Endodermal cell (in vitro differentiated cells): ENCODE data around the gene HPD. TPM values are rescaled to one million over a fixed set of nuclear protein-coding genes. Genes with fewer than 3 reads are reported as not detected.
"Not testable (repeated sequence)": the region's sequence is repeated elsewhere in the genome, so short reads cannot be mapped to it uniquely, and the experiment has no call there.

Experiments
- DNase-seq: peaks from one replicate; pipeline ENCODE4 v3.0.0-alpha.2; 2017
- H3K27ac ChIP-seq: 2 replicates; pipeline ENCODE4 v1.5.1; 2013; ENCODE audit warnings: mild to moderate bottlenecking, low read depth, low read length, moderate library complexity
- H3K27me3 ChIP-seq: 2 replicates; pipeline ENCODE4 v1.6.1; 2013; ENCODE audit warnings: mild to moderate bottlenecking, low read length, moderate library complexity; ENCODE audit not compliant: insufficient read depth, control insufficient read depth, poor library complexity, severe bottlenecking
- H3K36me3 ChIP-seq: 2 replicates; pipeline ENCODE4 v1.7.0; 2013; ENCODE audit warnings: mild to moderate bottlenecking, low read length, moderate library complexity; ENCODE audit not compliant: control insufficient read depth, insufficient read depth
- H3K4me1 ChIP-seq: one replicate; pipeline ENCODE4 v1.7.0; 2013; ENCODE audit warnings: low read length; ENCODE audit not compliant: control insufficient read depth, insufficient read depth
- H3K4me3 ChIP-seq: 2 replicates; pipeline ENCODE4 v1.5.1; 2013; ENCODE audit warnings: mild to moderate bottlenecking, low read length, moderate library complexity
- H3K9ac ChIP-seq: 2 replicates; pipeline ENCODE4 v1.6.1; 2013; ENCODE audit warnings: mild to moderate bottlenecking, low read length, moderate library complexity; ENCODE audit not compliant: poor library complexity, severe bottlenecking; ENCODE audit errors: extremely low read depth
- H3K9me3 ChIP-seq: 2 replicates; pipeline ENCODE4 v1.6.1; 2013; ENCODE audit warnings: mild to moderate bottlenecking, low read length, moderate library complexity; ENCODE audit not compliant: control insufficient read depth
- H3K27ac Mint-ChIP-seq: 2 replicates; pipeline ENCODE4 v1.8.0; 2020; ENCODE audit warnings: mixed read lengths
- H3K27me3 Mint-ChIP-seq: 2 replicates; pipeline ENCODE4 v1.8.0; 2021; ENCODE audit warnings: mild to moderate bottlenecking, mixed read lengths; ENCODE audit not compliant: insufficient read depth
- H3K36me3 Mint-ChIP-seq: 2 replicates; pipeline ENCODE4 v1.8.0; 2020; ENCODE audit warnings: low read depth, mixed read lengths
- H3K4me1 Mint-ChIP-seq: 2 replicates; pipeline ENCODE4 v1.8.0; 2020; ENCODE audit warnings: mixed read lengths
- H3K4me3 Mint-ChIP-seq: 2 replicates; pipeline ENCODE4 v1.8.0; 2020; ENCODE audit warnings: mild to moderate bottlenecking, moderate library complexity, mixed read lengths
- H3K9me3 Mint-ChIP-seq: 2 replicates; pipeline ENCODE4 v1.8.0; 2020; ENCODE audit warnings: mild to moderate bottlenecking, mixed read lengths
- WGBS, 2 experiments: methylation state at CpG; one replicate each; pipeline versions ENCODE4 v1.1.5 to v1.1.7; 2013; ENCODE audit warnings: missing lambda C conversion rate in 2 of 2, mixed read lengths in 1 of 2; ENCODE audit not compliant: insufficient coverage in 1 of 2, insufficient read length in 1 of 2; 5-methylcytosine and 5-hydroxymethylcytosine counted together
- total RNA-seq, 2 donors: library from RNA; stranded (reverse); fragmentation: NEBNext Ultra II Directional in 1 of 2; extraction: Animal tissue kit (Norgen Biotek cat#: 25700) in 1 of 2; gene quantifications; 2 replicates in 1 of 2; 3 replicates in 1 of 2; pipeline ENCODE4 v1.2.1, GENCODE V29; 2021
- TF ChIP-seq, protein P1 (sequence below): fragments of 200-600 bp; sonication (generic); conservative IDR thresholded peaks from 2 replicates; pipeline ENCODE4 v1.5.0; 2021; ENCODE audit warnings: antibody characterized with exemption, mild to moderate bottlenecking

Gene HPD
- total RNA-seq, 2 donors from 2014 or later, result 0.55 to 0.71 TPM

DNA sequence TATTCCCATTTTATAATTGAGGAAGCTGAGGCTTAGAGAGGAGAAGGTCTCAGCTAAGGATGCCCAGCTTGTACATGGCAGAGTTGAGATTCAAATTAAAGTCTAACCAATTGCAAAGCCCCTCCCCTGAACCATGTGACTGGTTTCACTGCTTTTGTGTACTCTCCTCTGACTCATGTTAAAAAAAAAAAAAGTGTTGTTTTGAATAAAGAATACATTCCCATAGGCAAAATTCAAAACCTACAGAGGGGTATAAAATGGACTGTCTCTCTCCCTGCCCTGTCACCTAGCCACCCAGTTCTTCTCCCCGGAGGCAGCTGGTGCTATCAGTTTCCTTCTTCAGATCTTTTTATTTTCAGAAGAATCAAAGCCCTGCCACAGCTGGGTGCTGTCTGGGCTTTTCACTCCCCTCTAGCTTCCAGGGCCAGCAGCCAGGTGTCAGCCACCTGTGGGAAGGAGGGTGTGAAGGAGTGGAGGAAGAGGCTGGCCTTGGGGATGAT lies 35.4 kb upstream of the HPD start:
- Histone ChIP-seq H3K9ac (no peak overlapping the region), H3K4me3 (no peak overlapping the region), H3K4me1 (peaks cover 11% of the 10 kb centered on the region), H3K27me3 (no peaks in the 10 kb centered on the region), H3K36me3 (peaks cover 43% of the 10 kb centered on the region), H3K27ac (peak overlapping the region; percentile 8), H3K9me3 (no peaks in the 10 kb centered on the region)
- peak; percentile 87 for DNase-seq
- Mint-ChIP-seq H3K4me1 (peaks cover 27% of the 10 kb centered on the region), H3K9me3 (no peaks in the 10 kb centered on the region), H3K27ac (peak overlapping the region; percentile 78), H3K27me3 (peaks cover 8% of the 10 kb centered on the region), H3K36me3 (peaks cover 41% of the 10 kb centered on the region), H3K4me3 (no peak overlapping the region)
- 71 to 88% methylated on average over 1 of the region's 1 CpG for WGBS, 2 experiments
- TF ChIP-seq, protein P1, sequence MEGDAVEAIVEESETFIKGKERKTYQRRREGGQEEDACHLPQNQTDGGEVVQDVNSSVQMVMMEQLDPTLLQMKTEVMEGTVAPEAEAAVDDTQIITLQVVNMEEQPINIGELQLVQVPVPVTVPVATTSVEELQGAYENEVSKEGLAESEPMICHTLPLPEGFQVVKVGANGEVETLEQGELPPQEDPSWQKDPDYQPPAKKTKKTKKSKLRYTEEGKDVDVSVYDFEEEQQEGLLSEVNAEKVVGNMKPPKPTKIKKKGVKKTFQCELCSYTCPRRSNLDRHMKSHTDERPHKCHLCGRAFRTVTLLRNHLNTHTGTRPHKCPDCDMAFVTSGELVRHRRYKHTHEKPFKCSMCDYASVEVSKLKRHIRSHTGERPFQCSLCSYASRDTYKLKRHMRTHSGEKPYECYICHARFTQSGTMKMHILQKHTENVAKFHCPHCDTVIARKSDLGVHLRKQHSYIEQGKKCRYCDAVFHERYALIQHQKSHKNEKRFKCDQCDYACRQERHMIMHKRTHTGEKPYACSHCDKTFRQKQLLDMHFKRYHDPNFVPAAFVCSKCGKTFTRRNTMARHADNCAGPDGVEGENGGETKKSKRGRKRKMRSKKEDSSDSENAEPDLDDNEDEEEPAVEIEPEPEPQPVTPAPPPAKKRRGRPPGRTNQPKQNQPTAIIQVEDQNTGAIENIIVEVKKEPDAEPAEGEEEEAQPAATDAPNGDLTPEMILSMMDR, result no peak

DNA sequence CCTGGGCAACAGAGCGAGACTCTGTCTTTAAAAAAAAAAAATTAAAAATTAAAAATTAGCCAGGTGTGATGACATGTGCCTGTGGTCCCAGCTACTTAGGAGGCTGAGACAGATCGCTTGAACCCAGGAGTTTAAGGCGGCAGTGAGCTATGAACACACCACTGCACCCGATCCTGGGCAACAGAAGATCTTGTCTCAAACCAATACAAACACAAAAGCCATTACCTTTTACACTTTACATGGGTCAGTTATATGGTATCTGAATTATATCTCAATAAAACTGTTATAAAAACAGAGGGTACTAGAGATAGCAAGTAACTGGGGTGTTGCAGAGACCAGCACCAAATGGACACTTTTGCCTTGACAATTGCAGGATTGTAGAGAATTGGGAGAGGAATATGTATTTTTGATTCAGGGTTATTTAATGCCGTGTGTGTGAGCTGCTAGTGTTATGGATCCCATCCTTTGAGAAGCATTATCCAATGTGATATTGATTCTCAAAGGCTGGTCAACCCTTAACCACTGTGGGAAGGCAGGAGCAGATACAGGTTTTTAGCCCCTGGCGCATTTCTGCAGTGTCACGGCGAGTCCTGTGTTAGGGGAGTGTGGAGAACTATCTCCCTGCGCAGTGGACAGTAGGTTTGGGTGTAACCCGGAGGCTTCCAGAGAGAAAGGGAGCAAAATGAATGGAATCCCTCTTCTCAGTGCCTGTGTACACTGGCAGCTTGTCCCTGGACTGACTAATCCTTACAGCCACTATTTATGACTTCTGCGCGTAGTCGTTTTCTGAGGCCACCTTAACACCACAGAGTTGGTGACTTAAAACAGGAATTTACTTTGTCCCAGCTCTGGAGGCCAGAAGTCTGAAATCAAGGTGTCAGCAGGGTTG lies 34.3 kb upstream of the HPD start:
- no peaks in the 10 kb centered on the region for H3K27me3 ChIP-seq
- peaks cover 11% of the 10 kb centered on the region for H3K4me1 ChIP-seq
- peaks cover 27% of the 10 kb centered on the region for H3K4me1 Mint-ChIP-seq
- peak; percentile 50 for DNase-seq
- no peaks in the 10 kb centered on the region for H3K9me3 ChIP-seq
- 94% methylated on average over 13 of the region's 13 CpGs for WGBS, 2 experiments
- H3K9me3 Mint-ChIP-seq, result peaks cover 2% of the 10 kb centered on the region
- TF ChIP-seq, protein P1, result no peak
- no peak overlapping the region for H3K27ac Mint-ChIP-seq
- peaks cover 10% of the 10 kb centered on the region for H3K27me3 Mint-ChIP-seq
- no peak overlapping the region for H3K4me3 ChIP-seq
- H3K27ac ChIP-seq, result no peak overlapping the region
- no peak overlapping the region for H3K9ac ChIP-seq
- peaks cover 37% of the 10 kb centered on the region for H3K36me3 ChIP-seq
- peaks cover 36% of the 10 kb centered on the region for H3K36me3 Mint-ChIP-seq
- H3K4me3 Mint-ChIP-seq, result no peak overlapping the region

DNA sequence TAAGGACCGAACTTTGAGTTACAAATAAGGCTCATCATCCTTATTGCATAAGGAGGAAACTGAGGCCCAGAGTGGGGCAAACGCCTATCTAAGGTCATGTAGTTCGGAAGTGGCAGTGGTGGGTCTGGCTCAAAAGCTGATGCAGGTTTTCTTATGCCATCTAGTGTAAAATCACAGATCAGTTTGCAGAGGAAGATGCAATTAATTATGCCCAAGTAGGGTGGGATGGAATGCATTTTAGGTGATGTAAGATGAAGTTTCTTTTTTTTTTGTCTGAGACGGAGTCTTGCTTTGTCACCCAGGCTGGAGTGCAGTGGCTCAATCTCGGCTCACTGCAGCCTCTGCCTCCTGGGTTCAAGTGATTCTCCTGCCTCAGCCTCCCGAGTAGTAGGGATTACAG lies 31.0 kb upstream of the HPD start:
- H3K27ac ChIP-seq, H3K9me3 ChIP-seq, H3K27ac Mint-ChIP-seq, DNase-seq, H3K9me3 Mint-ChIP-seq, H3K27me3 ChIP-seq: not testable (repeated sequence)
- 81 to 85% methylated on average over 5 to 6 of the region's 6 CpGs for WGBS, 2 experiments
- Mint-ChIP-seq H3K36me3 (peaks cover 17% of the 10 kb centered on the region), H3K4me1 (peaks cover 27% of the 10 kb centered on the region), H3K4me3 (peak overlapping the region; percentile 88), H3K27me3 (peaks cover 14% of the 10 kb centered on the region)
- Histone ChIP-seq H3K4me3 (peak overlapping the region; percentile 89), H3K9ac (peak overlapping the region; percentile 91), H3K36me3 (peaks cover 12% of the 10 kb centered on the region), H3K4me1 (peaks cover 11% of the 10 kb centered on the region)
